8988T (cell line): ENCODE results near the gene ATP2B1.

ENCODE experiments used
- DNase-seq: peaks from one replicate; pipeline ENCODE4 v3.0.0; 2011

Gene ATP2B1

DNA sequence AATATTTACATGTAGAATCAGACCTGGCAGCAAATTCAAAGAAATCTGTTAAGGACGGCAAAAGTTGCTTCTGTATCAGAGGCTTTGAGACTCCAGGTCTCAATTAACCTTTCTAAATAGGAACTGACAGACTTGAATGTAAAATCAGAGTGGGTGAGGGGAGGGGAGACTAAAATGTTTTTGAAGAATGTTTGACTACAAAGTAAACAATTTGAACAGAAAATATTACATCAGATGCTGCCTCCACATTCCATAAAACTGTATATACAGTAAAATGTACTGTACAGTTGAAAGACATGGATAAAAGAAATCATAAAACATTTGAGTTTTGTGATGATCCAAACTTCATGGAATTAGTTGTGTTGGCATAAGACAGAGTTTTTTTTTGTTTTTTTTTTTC, 133.3 kb downstream of the ATP2B1 start:
- DNase-seq: no peak

DNA sequence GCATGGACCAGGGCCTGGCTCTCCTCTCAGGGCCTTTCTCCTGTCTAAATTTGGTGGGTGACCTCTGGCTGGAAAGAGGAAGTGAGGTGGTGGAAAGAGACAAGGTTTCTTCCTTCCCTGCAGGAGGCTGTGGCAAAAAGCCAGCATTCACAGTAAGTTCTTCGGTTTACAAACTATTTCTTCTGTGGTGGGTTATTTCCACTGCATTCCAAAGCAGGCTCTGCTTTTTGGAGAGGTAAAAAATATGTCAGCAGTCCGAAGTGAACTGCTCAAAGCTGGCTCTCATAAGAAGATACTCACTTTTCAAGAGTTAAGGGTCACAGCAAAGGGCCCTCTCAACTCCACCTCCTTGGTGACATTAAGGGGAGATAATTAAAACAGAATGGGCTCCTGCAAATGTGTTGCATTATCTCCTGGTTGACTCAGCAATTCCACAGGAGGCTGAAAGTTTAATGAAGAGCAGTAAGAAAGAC, 133.9 kb downstream of the ATP2B1 start:
- DNase-seq: no peak

DNA sequence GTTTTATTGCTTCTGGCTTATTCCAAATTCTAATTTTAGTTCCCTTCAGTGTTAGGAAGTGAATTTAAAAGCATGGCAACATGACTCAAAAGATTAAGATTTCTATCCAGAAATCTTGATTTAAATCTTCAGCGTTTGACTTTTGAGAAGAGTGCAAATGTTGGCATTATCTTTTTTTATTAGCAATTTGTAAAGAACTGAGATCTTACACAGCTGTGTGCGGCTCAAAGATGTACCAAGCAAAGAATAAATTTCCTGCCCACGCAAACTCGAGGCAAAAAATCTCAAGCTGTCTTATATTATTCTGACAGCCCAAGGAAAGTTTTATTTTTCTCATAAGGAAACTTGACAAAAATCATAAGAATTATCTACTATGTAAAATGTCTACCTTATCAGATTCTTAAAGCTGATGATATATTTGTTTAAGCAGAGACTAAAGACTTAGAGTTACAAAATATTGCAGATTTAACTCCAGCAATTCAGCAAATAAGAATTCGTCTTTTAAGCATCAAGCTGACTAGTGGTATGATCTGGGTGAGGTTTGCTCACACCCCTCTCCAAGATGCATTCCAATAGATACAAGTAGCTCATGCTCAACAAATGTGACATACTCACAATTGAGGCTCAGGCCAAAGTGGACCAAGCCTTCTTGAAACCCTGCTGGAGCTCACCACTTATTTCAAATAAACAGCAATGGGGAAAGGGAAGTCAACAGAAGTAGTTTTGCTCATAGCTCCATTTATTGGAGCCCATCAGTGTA, 135.4 kb downstream of the ATP2B1 start:
- DNase-seq: no peak

DNA sequence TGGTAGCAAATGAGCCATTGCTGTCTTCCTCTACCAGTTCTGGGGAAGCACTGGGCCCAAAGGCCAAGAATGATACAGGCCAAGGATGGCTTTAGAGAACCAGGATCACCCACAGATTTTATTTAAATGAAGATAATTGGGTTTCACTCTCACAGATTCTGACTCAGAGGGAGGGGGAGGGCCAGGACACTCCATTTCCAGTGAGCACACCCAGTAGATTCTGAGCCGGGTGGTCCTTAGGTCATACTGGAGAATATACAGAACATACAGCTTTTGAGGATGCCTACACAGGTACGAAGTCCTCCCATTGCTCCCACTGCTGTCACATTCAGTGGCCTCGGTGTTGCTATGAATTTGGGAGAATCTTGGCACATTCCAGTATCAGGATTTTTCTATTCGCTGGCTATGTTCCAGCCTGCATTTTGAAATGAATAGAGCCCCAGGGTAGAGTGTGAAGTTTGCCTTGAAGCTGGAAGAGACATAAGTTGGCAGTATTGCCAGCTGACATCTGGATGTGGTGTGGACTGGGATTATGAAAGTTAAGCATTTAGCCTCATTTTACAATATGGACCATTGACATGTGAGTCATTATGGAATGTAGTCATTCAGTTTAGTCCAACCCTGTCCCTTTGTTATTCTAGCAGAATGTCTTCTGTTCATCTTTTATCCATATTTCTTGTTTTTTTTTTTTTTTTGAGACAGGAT, 137.0 kb downstream of the ATP2B1 start:
- no peak for DNase-seq

DNA sequence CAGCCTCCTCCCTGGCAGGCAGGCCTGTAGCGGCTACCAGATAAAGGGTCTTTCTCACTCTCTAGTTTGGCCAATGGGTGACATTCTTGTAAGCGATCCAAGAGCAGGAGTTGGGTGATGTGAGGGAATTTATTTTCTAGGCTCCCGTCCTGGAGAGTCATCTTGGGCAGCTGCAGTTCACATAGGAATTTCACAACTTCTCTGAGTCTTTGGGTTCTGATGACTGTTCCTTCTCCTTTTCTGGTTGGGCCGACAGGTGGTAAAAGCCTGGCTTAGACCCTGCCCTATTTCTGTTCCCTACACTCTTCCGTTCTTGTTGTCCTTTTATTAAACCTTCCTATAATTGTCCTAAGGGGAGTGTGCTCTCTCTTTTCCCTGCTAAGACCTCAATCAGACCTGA, 140.2 kb downstream of the ATP2B1 start:
- DNase-seq: no peak

DNA sequence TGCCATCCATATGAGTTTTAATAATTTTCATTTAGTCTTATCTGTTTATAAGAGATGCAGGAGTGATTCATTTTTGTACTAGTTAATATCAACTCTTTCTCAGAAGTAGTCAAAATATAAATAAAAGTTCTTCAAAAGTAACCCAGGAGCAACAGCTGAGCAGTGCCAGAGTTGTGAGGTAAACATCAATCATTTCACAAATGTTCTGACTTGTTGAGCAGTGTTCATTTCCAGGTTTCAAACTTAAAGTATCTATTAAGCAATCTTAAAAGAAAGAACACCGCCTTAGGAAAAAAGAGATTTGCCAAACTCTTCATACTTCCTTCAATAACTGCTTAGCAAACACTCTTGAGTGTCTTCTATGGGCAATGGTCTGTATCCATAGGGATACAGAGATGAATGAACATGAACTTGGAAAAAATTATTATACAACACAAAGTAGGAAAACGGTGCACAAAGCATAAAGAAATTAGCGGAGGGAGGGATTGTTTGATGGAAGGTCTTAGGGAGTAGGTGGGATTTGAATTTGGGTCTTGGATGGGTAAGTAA, 140.9 kb downstream of the ATP2B1 start:
- no peak for DNase-seq

DNA sequence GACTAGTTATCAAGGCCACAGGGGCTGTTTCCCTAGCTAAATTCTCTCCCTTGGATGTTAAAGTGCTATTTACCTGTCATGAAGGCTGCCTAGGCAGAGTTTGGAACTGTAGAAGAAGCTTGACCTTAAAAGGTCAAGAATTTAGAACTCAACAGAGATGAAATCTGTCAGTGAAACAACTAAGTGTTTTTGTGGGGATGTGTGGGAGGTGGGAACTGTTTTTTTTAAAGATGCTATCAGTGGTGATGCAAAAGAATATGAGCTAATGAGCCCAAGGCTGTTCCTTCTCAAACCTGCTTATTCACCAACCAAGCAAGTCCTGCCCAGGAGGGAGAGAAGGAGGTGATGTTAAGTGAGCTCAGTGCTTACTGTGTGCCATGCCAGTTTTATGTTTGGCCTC, 142.0 kb downstream of the ATP2B1 start:
- no peak for DNase-seq

DNA sequence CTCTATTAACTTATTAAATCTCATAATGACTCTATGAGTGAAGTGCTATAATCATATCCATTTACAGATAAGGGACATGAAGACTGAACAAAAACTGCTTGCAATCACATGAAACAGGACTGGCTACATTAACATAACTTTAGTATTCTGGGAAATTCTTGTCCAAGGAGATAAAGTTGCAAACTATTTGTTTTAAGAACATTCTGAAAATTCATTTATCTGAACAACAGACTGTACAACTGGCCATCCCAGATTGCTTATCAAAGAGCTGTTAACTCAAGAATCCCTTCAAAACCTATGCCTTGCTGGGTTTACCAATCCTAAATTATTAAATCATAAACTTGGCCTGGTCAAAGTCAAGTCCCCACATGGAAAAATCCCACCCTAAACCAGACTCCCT, 143.6 kb downstream of the ATP2B1 start:
- DNase-seq: no peak

DNA sequence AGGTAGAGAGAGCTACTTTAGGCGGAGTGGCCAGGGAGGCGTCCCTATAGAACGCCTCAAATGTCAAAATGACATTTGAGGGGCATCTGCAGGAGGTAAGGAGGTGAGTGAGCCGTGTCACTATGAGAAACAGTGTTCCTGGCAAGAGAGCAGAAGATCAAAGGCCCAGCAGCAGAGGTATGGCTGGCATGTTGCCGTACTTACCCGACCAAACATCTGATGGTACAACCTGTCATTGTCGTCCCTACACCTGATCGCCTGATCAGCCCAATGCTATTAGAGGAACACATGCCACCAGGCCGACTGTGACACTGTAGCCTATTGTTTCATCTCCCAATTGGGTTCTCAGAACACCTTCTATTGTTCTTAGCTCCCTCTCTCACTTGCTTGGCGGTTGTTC, 148.9 kb downstream of the ATP2B1 start:
- DNase-seq: no peak

DNA sequence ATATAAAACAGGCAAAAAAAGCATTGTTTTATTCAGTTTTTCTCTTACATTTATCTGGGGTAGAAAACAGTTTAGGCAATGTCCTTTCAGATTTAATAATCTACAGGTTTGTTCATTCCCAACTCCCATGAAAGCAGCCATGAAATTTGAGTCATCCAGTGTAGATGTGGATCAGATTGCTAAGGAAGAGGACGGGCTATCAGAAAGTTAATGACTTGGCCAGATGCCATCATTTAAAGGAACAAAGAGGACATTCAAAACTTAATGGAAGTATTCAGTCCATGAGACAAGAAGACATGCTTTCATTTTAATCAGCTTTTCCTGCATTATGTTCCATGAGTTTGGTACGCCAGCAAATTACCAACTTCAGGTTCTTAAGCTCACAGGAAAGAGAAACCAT, 151.7 kb downstream of the ATP2B1 start:
- no peak for DNase-seq

DNA sequence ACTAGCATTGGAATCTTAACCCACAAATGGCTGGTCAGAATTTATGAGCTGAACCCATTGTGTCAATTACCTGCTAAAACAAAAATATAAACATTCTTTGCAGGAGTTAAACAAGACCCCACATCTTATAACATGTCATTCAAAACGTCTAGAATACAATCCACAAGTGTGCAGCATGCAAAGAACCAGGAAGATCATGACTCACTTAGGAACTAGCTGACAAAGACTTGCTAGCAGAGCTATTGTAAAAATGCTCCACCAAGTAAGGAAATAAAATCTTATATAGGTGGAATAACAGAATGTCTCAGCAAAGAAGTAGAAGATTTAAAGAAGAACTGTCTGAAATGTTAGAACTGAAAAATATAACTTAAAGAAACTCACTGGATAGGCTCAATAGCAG, 156.3 kb downstream of the ATP2B1 start:
- DNase-seq: no peak

DNA sequence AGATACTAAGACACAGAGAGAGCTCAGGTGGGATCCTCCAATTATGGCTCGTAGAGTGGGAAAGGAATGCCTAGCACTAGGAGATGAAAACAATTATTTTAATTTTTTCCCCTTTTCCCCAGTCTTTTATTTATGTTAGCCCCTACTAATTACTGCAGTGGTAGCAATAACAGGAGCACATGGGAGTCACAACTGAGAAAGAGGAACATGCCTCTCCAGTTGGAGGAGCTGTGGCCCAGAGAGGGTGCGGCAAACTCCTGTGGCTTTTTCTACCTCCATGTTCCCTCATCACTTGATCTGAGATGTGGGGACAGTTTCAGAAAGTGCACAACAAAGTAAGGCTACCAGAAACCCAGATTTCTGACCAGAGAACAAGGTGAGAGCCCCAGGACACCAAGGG, 156.9 kb downstream of the ATP2B1 start:
- no peak for DNase-seq

DNA sequence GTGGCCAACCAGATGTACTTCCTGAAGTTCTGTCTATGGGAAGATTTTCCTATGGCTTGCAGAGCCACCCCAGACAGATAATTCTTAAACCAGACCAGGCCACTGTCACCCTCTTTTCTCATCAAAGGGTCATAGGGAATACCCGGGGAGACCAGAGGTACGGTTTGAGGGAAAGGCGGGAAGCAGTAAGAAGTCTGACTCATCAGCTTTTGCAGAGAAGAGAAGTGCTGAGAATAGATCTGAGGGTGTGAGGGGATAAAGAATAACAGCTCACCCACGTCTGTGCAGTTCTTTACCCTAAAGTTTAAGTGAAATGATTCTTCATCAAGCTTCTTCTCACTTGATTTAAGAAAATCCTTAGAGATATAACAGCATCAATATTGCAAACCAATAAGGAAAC, 161.5 kb downstream of the ATP2B1 start:
- no peak for DNase-seq

DNA sequence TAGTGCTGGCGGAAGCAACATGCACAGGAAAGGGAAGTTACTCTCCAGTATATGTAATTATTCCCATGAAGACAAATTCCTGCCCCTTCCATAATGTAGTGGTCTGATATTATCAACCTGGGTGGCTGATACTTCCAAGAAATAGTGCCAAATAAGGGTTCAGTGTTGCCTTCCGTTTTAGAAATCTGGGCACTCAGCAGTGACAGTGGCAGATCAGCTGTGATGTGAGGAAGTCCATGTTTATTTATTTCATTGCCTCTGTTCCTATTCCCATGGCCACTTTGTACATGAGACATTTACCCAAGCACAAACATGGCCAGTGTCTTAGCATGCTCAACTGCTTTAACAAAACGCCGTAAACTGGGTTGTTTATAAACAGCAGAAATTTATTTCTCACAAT, 162.5 kb downstream of the ATP2B1 start:
- DNase-seq: no peak

DNA sequence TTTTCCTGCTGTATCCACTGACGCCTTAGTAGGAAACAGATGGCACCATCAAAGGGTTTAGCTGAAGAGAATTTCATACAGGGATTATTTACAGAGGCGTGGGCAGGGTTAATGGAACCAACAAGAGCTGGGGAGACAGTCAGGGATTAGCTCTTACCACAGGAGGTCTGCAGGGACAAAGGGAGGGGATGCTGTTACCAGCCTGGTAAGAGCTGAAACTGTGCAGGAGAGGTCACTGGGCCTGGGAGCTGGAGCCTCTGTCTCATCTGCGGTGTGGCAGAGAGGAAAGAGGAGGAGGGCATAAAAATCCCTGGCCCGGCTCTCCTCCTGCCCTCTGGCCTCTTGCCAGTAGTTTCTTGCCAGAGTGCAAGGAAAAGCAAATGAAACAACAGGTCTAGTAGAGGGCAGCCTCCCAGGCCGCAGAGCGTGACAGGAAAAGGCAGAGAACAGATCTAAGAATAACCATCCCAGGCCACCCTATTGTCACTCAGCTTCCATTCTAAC, 163.9 kb downstream of the ATP2B1 start:
- no peak for DNase-seq

DNA sequence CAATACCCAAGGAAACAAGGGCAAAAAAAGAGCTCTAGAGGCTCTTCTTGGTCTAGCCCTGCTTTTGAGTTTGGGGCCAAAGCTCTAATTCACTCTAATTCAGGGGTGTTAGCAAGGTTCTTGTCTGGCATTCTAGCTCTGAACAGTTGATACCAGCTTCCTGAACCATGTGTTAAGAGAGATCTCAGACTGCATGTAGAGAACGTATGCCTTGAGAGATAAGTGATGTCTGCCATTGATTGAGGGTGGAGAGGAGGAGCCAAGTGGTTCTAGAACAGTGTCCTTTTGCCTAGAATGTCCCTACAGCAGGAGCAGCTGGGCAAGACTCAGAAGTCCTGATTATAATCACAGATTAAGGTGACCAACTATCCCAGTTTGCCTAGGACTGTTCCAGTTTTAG, 164.6 kb downstream of the ATP2B1 start:
- DNase-seq: no peak

DNA sequence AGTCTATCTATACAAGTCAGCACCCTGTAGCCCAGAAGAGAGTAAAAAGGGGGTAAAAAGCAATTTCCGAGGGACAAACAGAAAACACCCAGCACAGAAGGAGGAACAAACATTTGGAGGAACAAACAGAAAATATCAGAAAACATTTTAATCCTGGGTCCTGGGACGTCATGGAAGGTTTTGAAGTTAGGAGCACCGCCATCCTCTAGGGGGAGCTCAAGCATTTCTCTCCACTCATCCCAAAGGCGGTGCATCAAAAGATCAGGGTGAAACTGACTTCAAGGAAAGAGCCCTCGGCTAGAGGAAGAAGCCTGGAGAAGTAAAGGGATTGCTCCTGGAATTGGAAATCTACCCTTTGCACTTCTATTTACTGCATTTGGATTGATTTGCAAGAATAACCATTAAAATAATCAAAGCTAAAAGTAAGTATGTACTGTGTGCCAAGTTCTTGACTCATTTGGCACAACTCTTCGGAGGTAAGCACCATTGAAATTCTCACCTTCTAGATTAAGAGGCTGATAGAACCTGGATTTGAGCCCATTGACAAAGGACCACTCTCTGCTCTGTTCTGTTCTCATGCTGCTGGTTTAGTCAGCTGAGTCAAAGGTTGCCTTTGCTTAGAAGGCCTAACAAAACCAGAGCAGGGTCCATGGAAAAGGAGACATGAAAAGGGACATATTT, 165.6 kb downstream of the ATP2B1 start:
- no peak for DNase-seq

DNA sequence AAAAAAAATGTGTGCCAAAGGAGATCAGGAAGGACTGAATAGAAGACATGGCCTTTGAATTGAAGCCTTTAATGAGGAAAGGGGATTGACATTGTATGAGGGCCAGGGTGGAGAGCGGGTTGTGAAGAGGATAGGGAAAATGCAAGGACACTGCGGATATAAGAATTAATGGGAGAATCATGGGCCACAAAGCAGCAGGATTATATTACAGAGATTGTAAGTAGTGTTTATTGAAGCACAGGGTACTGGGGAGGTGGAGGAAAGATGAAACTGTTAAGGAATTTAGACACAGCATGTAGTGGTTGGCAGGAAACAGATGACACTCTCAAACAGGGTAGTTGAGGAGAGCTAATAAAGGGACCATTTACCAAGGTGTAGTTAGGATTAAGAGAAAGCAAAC, 166.4 kb downstream of the ATP2B1 start:
- DNase-seq: no peak

DNA sequence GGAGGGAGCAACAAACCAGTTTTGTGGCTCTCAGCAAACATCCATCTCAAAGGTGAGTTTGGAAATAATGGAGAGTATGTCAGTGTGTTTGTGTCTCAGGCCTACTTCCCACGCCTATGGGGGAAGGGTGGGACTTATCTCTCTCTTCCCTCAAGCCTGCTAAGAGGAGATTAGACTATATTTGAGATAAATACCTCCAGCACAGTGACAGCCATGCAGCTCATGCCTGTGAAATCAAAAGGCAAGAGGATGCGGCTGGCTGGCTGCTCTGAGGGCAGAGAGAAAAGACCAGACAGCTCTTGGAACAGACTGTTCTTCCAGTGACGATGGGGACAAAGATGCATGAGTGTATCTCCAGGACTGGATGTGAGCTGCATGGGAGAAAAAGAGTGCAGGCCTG, 168.1 kb downstream of the ATP2B1 start:
- no peak for DNase-seq

DNA sequence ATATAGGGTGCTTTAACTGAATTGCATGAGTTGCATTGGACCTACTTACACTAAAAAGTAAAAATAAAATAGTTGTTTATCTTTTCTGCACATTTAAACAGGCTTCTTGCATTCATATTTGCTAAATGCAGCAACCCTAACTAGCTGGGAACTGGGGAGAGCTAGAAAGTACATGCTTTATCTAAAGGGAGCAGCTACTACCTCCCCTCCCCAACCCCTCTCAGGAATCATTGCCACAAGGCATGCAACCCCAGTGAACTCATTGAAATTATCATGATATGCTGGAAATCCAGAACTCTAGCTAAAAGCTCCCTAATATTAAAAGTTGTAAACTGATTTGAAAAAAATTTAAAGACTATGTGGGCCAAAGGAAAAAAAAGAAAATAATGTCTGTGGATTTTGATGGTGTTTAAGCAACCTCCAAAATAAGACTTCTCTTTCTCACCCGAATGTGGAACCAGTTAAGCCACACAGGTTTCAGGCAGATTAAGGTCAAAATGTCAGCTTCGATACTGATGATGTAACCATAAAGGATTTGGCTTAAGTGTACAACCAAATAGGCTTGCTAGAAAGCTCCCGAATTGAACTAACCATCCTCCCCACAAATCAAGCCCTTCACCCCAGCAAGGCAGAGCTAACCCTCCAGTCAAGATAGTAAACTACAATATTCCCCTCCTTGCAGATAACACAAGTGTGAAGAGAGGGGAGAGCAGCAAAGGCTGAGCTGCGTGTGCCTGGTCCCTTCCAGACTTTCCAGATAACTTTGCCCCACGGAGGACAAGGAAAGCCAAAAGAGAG, 169.0 kb downstream of the ATP2B1 start:
- no peak for DNase-seq

DNA sequence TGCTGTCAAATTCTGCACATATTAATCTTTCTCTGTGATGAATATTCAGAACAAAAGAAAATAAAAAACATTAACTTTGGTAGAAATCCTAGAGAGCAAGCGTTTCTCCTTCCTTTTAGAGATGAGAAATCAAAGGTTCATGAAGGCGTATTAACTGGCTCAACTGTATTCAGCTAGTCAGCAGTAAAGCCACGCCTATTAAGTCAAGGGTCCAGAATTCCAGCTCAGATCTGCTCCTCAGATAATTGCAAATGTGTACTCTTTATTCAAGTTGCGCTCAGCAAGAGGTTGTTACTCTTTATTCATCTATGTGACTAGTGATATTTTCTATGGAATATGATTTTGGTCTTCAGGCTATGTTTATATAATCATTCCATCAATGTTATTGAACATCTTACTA, 169.7 kb downstream of the ATP2B1 start:
- DNase-seq: no peak
